GM12873 (cell line): ENCODE data around the gene RUNX1.

Experiments used
- TF ChIP-seq, protein P1 (sequence below): IDR thresholded peaks from 2 replicates; pipeline ENCODE4 v1.5.1; 2012; ENCODE audit warnings: low read depth, mild to moderate bottlenecking, moderate library complexity, low read length, control low read depth; ENCODE audit not compliant: insufficient read depth; ENCODE audit errors: missing control alignments

RUNX1 gene

DNA sequence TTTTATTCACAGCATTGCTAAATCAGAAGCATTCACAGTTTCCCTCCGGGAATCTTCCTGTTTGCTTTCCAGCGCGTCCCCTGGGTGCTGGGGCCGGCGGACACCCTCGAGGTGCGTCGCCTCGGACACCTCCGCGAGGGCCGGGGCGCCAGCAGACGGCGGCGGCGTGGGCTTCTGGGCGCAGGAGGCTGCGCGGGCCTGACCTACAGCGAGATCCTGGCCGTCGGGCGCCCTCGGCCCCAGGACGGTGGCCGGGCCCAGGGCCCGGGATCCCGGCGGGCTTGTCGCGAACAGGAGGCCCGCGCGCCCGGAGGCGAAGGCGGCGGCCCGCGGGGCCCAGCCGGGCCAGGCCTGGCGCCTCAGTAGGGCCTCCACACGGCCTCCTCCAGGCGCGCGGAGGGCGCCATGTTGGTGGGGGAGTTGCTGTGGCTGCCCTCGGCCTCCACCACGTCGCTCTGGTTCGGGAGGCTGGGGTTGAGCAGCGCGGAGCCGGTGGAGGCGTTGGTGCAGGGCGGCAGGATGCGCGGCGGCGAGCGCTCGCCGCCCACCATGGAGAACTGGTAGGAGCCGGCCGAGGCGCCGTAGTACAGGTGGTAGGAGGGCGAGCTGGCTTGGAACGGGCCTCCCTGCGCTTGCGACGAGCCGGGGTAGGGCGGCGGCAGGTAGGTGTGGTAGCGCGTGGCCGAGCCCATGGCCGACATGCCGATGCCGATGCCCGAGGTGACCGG, 257.2 kb downstream of the RUNX1 start:
- TF ChIP-seq, protein P1, sequence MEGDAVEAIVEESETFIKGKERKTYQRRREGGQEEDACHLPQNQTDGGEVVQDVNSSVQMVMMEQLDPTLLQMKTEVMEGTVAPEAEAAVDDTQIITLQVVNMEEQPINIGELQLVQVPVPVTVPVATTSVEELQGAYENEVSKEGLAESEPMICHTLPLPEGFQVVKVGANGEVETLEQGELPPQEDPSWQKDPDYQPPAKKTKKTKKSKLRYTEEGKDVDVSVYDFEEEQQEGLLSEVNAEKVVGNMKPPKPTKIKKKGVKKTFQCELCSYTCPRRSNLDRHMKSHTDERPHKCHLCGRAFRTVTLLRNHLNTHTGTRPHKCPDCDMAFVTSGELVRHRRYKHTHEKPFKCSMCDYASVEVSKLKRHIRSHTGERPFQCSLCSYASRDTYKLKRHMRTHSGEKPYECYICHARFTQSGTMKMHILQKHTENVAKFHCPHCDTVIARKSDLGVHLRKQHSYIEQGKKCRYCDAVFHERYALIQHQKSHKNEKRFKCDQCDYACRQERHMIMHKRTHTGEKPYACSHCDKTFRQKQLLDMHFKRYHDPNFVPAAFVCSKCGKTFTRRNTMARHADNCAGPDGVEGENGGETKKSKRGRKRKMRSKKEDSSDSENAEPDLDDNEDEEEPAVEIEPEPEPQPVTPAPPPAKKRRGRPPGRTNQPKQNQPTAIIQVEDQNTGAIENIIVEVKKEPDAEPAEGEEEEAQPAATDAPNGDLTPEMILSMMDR: no peak

DNA sequence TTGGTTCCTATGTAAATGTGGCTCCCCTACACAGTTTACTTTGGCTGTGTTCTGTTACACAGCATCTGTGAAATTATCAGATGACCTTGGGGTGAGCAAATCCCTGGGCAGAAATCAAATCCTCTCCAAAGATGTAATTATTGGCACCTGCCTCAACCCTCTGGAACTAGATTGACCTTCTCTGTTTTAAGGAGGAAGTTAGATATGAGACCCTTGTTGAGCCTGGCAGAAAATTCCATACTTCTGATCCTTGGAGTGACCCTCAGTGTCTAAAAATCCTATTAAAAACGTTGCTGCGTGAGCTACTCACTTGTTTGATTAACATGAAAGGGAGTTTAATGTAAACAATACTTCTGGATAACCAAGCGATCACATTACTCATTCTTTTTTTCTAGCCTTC, 258.3 kb downstream of the RUNX1 start:
- TF ChIP-seq, protein P1: no peak

DNA sequence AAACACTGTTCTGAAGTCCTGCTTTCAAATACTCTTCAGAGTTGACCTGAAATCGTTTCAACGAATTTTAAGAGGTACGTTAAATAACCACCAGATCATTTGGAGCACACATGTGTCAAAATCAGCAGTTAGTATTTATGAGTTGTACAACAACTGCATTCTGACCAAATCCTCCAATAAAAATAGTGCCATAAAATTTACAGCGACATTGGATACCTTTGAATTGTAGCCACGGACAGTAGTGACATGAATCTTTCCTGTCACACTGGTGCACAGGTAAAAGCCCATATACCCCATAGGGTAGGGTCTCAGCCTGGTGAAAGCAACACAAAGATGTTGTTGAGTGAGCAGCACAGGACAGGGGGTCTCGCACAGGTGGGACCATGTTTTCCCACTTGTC, 258.8 kb downstream of the RUNX1 start:
- TF ChIP-seq, protein P1: no peak

DNA sequence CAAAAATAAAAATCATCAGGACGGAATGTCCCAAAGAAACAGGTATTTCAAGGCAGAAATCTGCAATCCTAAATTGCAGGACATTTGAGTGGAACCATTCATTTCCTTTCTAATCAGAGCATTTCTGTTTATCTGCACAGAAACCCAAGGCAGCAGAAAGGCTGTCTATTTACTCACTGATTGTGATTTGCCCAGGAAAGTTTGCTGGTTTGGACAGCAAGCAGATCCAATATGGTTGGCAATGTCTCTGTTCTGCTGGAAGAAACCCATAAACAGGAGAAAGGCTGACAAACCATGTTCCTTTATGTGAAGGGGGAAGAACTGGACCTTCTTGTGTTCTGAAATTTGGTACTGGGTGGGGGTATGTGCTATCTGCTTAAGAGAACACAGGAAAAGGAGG, 260.2 kb downstream of the RUNX1 start:
- TF ChIP-seq, protein P1: no peak

DNA sequence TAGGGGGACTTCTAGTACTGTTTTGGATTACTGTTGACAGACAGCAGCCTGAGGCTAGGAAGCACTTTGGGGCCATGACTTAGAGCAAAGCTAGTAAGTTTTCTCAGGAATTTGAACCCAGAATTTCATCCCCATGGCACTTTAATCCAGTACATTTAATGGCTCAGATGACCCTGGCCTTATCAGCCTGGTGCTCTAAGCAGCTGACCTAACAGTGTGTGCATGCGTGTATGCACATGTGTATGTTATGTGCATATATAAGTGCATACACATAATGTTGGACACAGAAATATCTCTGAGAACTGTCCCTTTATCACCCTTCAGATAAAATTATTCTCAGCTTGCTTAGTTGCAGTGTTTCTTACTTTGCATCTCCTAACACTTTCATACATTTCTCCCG, 265.3 kb downstream of the RUNX1 start:
- TF ChIP-seq, protein P1: no peak

DNA sequence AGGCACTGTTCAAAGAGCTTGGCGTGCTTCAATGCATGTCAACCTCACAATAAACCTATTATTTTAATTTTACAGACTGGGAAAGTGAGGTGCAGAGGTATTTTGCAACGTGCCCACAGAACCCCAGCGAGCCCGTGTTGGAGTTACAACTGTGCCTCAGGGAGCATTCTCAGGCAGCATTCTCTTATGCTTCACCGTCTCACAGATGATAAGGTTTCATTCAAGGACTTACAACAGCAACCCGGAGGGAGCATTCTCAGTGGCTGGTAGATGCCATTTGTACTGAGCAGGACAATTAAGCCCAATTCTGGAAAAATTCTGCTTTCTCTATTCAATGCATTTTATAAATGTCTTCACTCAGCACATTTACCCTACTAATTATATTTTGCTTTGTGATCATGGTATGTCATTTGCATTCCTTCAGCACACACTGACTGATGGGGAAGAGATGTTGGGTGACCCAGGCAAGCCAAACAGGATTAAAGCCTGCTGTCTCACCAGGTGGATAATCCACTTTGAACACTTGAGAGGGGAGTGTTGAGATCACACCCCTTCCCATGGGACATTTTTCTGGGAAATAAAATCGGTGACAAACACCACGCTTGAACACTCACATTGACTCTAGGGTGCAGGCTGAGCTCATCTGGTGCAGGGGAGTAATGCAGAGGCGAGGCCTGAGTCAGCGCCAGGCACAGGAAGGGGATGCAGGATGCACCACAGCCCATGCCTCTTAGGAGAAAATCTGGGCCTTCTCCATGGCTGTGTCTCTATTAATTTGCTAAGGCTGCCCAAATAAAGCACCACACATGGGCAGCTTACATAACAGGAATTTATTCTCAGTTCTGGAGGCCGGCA, 266.4 kb downstream of the RUNX1 start:
- TF ChIP-seq, protein P1: no peak

DNA sequence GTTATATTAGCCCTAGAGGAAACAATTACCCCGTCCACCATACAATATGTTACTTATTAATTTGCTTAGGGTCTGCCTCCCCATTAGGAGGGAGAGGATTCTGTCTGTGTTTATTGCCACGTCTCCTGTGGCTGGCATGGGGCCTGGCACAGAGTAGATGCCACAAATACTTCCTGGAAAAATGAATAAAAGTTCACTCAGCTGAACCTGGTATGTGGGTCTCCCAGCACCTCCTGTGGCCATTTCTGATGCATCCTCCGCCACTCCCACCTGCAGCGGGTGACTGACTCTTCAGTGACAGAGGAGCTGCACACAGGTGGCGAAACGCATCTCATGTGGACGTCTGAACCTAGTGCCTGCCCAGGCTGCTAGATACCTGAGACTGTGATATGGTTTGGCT, 267.6 kb downstream of the RUNX1 start:
- TF ChIP-seq, protein P1: no peak
